ENCODE results near the gene CCHCR1.

DNA sequence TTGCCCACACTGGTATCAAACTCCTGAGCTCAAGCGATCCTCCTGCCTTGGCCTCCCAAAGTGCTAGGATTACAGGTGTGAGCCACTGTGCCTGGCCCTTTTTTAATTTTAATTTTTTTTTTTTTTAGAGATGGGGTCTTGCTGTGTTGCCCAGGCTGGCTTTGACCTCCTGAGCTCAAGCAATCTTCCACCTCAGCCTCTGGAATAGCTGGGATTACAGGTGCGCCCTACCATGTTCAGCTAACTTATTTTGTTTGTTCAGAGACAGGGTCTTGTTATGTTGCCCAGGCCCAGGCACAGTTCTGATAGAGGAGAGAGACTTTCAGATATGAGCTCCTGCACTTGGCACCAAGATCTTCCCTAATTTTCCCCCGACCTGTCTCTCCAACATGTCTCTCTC is 26.9 kb downstream of the CCHCR1 start:
- TF ChIP-seq EP300 (IDR thresholded peaks at IDR 0.05; ENCODE audit: borderline replicate concordance in 1 of 2, low read depth in 2 of 2, low read length in 2 of 2) (no peak), ZNF274 (IDR thresholded peaks at IDR 0.05; ENCODE audit: borderline replicate concordance, extremely low read depth, low read length) (no peak), ASH2L (IDR thresholded peaks at IDR 0.05; ENCODE audit: low read length) (no peak)
- TF ChIP-seq, protein P1, sequence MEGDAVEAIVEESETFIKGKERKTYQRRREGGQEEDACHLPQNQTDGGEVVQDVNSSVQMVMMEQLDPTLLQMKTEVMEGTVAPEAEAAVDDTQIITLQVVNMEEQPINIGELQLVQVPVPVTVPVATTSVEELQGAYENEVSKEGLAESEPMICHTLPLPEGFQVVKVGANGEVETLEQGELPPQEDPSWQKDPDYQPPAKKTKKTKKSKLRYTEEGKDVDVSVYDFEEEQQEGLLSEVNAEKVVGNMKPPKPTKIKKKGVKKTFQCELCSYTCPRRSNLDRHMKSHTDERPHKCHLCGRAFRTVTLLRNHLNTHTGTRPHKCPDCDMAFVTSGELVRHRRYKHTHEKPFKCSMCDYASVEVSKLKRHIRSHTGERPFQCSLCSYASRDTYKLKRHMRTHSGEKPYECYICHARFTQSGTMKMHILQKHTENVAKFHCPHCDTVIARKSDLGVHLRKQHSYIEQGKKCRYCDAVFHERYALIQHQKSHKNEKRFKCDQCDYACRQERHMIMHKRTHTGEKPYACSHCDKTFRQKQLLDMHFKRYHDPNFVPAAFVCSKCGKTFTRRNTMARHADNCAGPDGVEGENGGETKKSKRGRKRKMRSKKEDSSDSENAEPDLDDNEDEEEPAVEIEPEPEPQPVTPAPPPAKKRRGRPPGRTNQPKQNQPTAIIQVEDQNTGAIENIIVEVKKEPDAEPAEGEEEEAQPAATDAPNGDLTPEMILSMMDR (IDR thresholded peaks at IDR 0.05; ENCODE audit: control extremely low read depth in 1 of 3, insufficient read depth in 1 of 3, low read depth in 1 of 3, low read length in 3 of 3), result no peak
